ENCODE data around the gene SPEF1.

SPEF1 gene

GRCh38 chr20:3767110-3767426 lies 14.2 kb downstream of the SPEF1 start:
- H3K4me3 ChIP-seq (ENCODE audit: low read depth, low read length, poor library complexity, severe bottlenecking) = peak overlapping the region; percentile 83
- H3K4me2 ChIP-seq (ENCODE audit: low read length) = peak overlapping the region; percentile 91
- no peak overlapping the region for H3K27ac ChIP-seq (ENCODE audit: low read depth, low read length, poor library complexity, severe bottlenecking)
- peaks cover 24% of the 10 kb centered on the region for H3K4me1 ChIP-seq (ENCODE audit: insufficient read depth, low read length, severe bottlenecking)
- no peak overlapping the region for H2AFZ ChIP-seq (ENCODE audit: low read length)
- peaks cover under 1% of the 10 kb centered on the region for H3K36me3 ChIP-seq (ENCODE audit: insufficient read depth, low read length)
- no peaks in the 10 kb centered on the region for H3K27me3 ChIP-seq (ENCODE audit: insufficient read depth, low read length)
- no peaks in the 10 kb centered on the region for H3K9me3 ChIP-seq (ENCODE audit: low read length)
- TF ChIP-seq, protein P1, sequence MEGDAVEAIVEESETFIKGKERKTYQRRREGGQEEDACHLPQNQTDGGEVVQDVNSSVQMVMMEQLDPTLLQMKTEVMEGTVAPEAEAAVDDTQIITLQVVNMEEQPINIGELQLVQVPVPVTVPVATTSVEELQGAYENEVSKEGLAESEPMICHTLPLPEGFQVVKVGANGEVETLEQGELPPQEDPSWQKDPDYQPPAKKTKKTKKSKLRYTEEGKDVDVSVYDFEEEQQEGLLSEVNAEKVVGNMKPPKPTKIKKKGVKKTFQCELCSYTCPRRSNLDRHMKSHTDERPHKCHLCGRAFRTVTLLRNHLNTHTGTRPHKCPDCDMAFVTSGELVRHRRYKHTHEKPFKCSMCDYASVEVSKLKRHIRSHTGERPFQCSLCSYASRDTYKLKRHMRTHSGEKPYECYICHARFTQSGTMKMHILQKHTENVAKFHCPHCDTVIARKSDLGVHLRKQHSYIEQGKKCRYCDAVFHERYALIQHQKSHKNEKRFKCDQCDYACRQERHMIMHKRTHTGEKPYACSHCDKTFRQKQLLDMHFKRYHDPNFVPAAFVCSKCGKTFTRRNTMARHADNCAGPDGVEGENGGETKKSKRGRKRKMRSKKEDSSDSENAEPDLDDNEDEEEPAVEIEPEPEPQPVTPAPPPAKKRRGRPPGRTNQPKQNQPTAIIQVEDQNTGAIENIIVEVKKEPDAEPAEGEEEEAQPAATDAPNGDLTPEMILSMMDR (IDR thresholded peaks at IDR 0.05; ENCODE audit: low read length) = no peak
- TF ChIP-seq EZH2 (IDR thresholded peaks at IDR 0.05; ENCODE audit: borderline replicate concordance, low read length) = no peak
- H3K79me2 ChIP-seq (ENCODE audit: insufficient read depth, low read length) = no peaks in the 10 kb centered on the region
- H4K20me1 ChIP-seq (ENCODE audit: insufficient read depth, low read length) = no peaks in the 10 kb centered on the region
- H3F3A ChIP-seq (ENCODE audit: insufficient read depth, low read length) = no peaks in the 10 kb centered on the region
- peak overlapping the region; percentile 94 for H3K9ac ChIP-seq (ENCODE audit: low read length)
- no peaks in the 10 kb centered on the region for H3K9me2 ChIP-seq (ENCODE audit: low read depth, low read length)

DNA sequence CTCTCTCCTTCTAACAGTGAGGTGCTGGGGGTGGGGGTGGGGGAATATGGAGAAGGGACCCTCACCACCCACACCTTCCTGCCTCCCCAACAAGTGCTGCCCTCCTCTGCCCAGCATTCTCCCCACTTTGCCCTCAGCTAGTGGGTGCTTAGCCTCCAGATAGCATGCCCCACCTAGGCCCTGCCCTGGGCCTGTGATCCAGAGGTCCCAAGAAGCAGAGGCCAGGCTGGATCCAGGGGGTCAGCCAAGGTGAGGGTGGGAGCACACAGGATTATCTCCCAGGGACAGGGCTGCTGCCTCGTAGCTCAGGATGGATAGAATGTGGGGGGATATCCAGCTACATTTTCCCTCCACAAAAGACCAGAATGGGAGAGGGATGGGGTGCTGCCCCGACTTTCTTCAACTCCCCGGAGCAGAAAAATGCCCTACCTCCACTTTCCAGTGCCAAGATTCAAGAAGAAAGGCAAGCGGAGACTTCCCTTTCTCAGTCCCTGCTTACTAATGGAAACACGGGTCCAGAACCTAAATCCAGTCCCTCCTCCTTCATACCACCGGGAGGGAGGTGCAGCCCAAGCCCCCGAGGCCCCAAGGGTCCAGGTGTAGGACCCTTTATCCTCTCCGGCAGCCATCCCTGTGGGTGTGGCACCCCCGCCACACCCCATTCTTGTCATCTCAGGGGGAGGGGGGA lies 14.7 kb downstream of the SPEF1 start:
- Histone ChIP-seq H3K9ac (ENCODE audit: low read length) (peak overlapping the region; percentile 94), H2AFZ (ENCODE audit: low read length) (no peak overlapping the region), H3K27ac (ENCODE audit: low read depth, low read length, poor library complexity, severe bottlenecking) (no peak overlapping the region), H3K4me2 (ENCODE audit: low read length) (peak overlapping the region; percentile 91), H3K27me3 (ENCODE audit: insufficient read depth, low read length) (no peaks in the 10 kb centered on the region), H3F3A (ENCODE audit: insufficient read depth, low read length) (no peaks in the 10 kb centered on the region), H3K79me2 (ENCODE audit: insufficient read depth, low read length) (no peaks in the 10 kb centered on the region), H3K9me2 (ENCODE audit: low read depth, low read length) (no peaks in the 10 kb centered on the region), H3K4me3 (ENCODE audit: low read depth, low read length, poor library complexity, severe bottlenecking) (peak overlapping the region; percentile 83), H3K4me1 (ENCODE audit: insufficient read depth, low read length, severe bottlenecking) (peaks cover 26% of the 10 kb centered on the region), H3K9me3 (ENCODE audit: low read length) (no peaks in the 10 kb centered on the region), H4K20me1 (ENCODE audit: insufficient read depth, low read length) (no peaks in the 10 kb centered on the region), H3K36me3 (ENCODE audit: insufficient read depth, low read length) (peaks cover 5% of the 10 kb centered on the region; the same call in 1 of the 2 replicates)
- TF ChIP-seq, protein P1 (IDR thresholded peaks at IDR 0.05; ENCODE audit: low read length) = no peak
- no peak for TF ChIP-seq EZH2 (IDR thresholded peaks at IDR 0.05; ENCODE audit: borderline replicate concordance, low read length)

DNA sequence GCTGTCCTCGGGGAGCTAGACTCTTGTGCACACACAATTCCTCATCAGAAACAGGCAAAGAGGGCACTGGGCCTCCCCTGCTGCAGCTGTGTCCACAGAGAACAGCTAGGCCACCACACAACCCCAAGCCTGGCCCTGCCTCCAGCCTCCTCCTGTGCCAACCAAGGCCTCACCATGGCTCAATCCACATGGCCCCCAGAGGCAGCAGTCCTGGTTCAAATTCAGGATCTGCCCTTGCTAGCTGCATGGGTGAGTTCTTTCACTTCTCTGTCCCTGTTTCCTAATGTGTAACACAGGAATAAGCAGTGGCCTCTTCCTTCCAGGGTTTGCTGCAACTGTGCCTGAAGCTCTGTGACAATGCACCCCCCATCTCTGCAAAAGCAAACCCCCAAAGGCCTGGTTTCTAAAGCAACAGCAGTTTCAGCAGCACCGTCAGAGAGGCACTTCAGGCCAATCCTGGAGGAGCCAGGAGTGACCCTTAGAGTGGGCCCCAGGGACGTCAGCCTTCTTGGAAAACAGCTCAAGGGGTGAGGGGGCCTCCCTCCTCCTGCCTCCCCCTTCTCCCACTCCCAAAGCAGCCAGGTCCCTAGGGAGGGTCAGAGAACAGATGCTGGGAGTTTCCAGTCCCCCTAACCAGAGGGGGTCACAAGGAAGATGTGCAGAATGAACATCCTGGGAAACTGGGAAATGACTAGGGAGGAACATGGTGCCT lies 15.9 kb downstream of the SPEF1 start:
- Histone ChIP-seq H3K9me3 (ENCODE audit: low read length) (no peaks in the 10 kb centered on the region), H3F3A (ENCODE audit: insufficient read depth, low read length) (no peaks in the 10 kb centered on the region), H3K27ac (ENCODE audit: low read depth, low read length, poor library complexity, severe bottlenecking) (no peak overlapping the region), H3K9ac (ENCODE audit: low read length) (no peak overlapping the region; the same call in 1 of the 2 replicates), H3K9me2 (ENCODE audit: low read depth, low read length) (no peaks in the 10 kb centered on the region), H3K27me3 (ENCODE audit: insufficient read depth, low read length) (no peaks in the 10 kb centered on the region), H3K4me2 (ENCODE audit: low read length) (no peak overlapping the region), H3K79me2 (ENCODE audit: insufficient read depth, low read length) (no peaks in the 10 kb centered on the region), H4K20me1 (ENCODE audit: insufficient read depth, low read length) (no peaks in the 10 kb centered on the region), H2AFZ (ENCODE audit: low read length) (no peak overlapping the region), H3K4me3 (ENCODE audit: low read depth, low read length, poor library complexity, severe bottlenecking) (no peak overlapping the region), H3K36me3 (ENCODE audit: insufficient read depth, low read length) (peaks cover 7% of the 10 kb centered on the region; the same call in 1 of the 2 replicates), H3K4me1 (ENCODE audit: insufficient read depth, low read length, severe bottlenecking) (peaks cover 36% of the 10 kb centered on the region)
- no peak for TF ChIP-seq EZH2 (IDR thresholded peaks at IDR 0.05; ENCODE audit: borderline replicate concordance, low read length)
- TF ChIP-seq, protein P1 (IDR thresholded peaks at IDR 0.05; ENCODE audit: low read length) = no peak
